Neural crest cell (in vitro differentiated cells): ENCODE results near the gene ELMOD3. TPM values are rescaled to one million over a fixed set of nuclear protein-coding genes. Genes with fewer than 3 reads are reported as not detected.
A peak's percentile ranks its signal among the peaks of the same experiment; 100 is the strongest.
"Not testable (repeated sequence)": the region's sequence is repeated elsewhere in the genome, so short reads cannot be mapped to it uniquely, and the experiment has no call there.

Experiments used
- DNase-seq: peaks from one replicate; pipeline ENCODE4 v3.0.0; 2021; ENCODE audit warnings: low read depth, mixed read lengths, low spot score
- H3K27ac Mint-ChIP-seq: one replicate; pipeline ENCODE4 v1.8.0; 2021; ENCODE audit warnings: mild to moderate bottlenecking, mixed read lengths; ENCODE audit not compliant: unreplicated experiment
- H3K27me3 Mint-ChIP-seq: 2 replicates; pipeline ENCODE4 v1.8.0; 2021; ENCODE audit warnings: low read depth, mild to moderate bottlenecking, mixed read lengths
- H3K36me3 Mint-ChIP-seq: 2 replicates; pipeline ENCODE4 v1.8.0; 2021; ENCODE audit warnings: low read depth, mild to moderate bottlenecking, mixed read lengths
- H3K4me1 Mint-ChIP-seq: 2 replicates; pipeline ENCODE4 v1.8.0; 2021; ENCODE audit warnings: mixed read lengths
- H3K4me3 Mint-ChIP-seq: one replicate; pipeline ENCODE4 v1.8.0; 2021; ENCODE audit warnings: mild to moderate bottlenecking, mixed read lengths
- H3K9me3 Mint-ChIP-seq: 2 replicates; pipeline ENCODE4 v1.8.0; 2021; ENCODE audit warnings: mixed read lengths
- CTCF ChIP-seq: fragments of 200-600 bp; sonication (generic); conservative IDR thresholded peaks from 2 replicates; pipeline ENCODE4 v1.5.0; 2021; ENCODE audit warnings: antibody characterized with exemption, mild to moderate bottlenecking
- total RNA-seq: library from RNA; stranded (reverse); gene quantifications from 2 replicates; pipeline ENCODE4 v1.2.1, GENCODE V29; 2021

The ELMOD3 gene
- total RNA-seq, 1 donor from 2014 or later, result 25.9 TPM

- H3K4me3 Mint-ChIP-seq, result peak overlapping the region; percentile 99
- H3K9me3 Mint-ChIP-seq, result no peaks in the 10 kb centered on the region
- no peaks in the 10 kb centered on the region for H3K27me3 Mint-ChIP-seq
- peaks cover 37% of the 10 kb centered on the region for H3K4me1 Mint-ChIP-seq
- H3K27ac Mint-ChIP-seq, result no peak overlapping the region
- no peak for DNase-seq
- TF ChIP-seq CTCF, result no peak
- no peaks in the 10 kb centered on the region for H3K36me3 Mint-ChIP-seq
Observed at GRCh38 chr2:85356186-85356585, 1.6 kb downstream of the ELMOD3 start.

GRCh38 chr2:85357736-85358135 is 3.2 kb downstream of the ELMOD3 start:
- H3K9me3 Mint-ChIP-seq, result no peaks in the 10 kb centered on the region

GRCh38 chr2:85362653-85363387 is 8.3 kb downstream of the ELMOD3 start:
- H3K4me3 Mint-ChIP-seq, DNase-seq, H3K27ac Mint-ChIP-seq, H3K27me3 Mint-ChIP-seq, H3K9me3 Mint-ChIP-seq, H3K4me1 Mint-ChIP-seq: not testable (repeated sequence)
- H3K36me3 Mint-ChIP-seq, result peaks cover 11% of the 10 kb centered on the region

More at GRCh38 chr2:85357736-85358135, 3.2 kb downstream of the ELMOD3 start:
- Mint-ChIP-seq H3K27ac (no peak overlapping the region), H3K4me3 (peak overlapping the region; percentile 23), H3K4me1 (peaks cover 35% of the 10 kb centered on the region), H3K36me3 (peaks cover 3% of the 10 kb centered on the region), H3K27me3 (no peaks in the 10 kb centered on the region)
- no peak for DNase-seq
- TF ChIP-seq CTCF, result no peak

GRCh38 chr2:85367180-85367579 is 12.6 kb downstream of the ELMOD3 start:
- Mint-ChIP-seq H3K4me1 (no peaks in the 10 kb centered on the region), H3K9me3 (no peaks in the 10 kb centered on the region), H3K27ac (no peak overlapping the region), H3K4me3 (no peak overlapping the region), H3K36me3 (peaks cover 9% of the 10 kb centered on the region), H3K27me3 (no peaks in the 10 kb centered on the region)
- no peak for TF ChIP-seq CTCF
- no peak for DNase-seq

GRCh38 chr2:85368921-85369320 is 14.4 kb downstream of the ELMOD3 start:
- TF ChIP-seq CTCF, result no peak
- H3K36me3 Mint-ChIP-seq, result peaks cover 8% of the 10 kb centered on the region
- no peak overlapping the region for H3K27ac Mint-ChIP-seq
- H3K27me3 Mint-ChIP-seq, result no peaks in the 10 kb centered on the region
- no peaks in the 10 kb centered on the region for H3K4me1 Mint-ChIP-seq
- H3K4me3 Mint-ChIP-seq, result no peak overlapping the region
- peaks cover 2% of the 10 kb centered on the region for H3K9me3 Mint-ChIP-seq
- no peak for DNase-seq

- no peak for DNase-seq
- no peak overlapping the region for H3K4me3 Mint-ChIP-seq
- H3K9me3 Mint-ChIP-seq, result peaks cover 2% of the 10 kb centered on the region
- no peaks in the 10 kb centered on the region for H3K27me3 Mint-ChIP-seq
- H3K27ac Mint-ChIP-seq, result no peak overlapping the region
- H3K4me1 Mint-ChIP-seq, result no peaks in the 10 kb centered on the region
- peaks cover 10% of the 10 kb centered on the region for H3K36me3 Mint-ChIP-seq
- TF ChIP-seq CTCF, result no peak
Observed at GRCh38 chr2:85369500-85369899, 14.9 kb downstream of the ELMOD3 start.
